Thoracic aorta (tissue), 2 donors: Measurements from ENCODE around the gene PDE7B. TPM values are rescaled to one million over a fixed set of nuclear protein-coding genes. Genes with fewer than 3 reads are reported as not detected.

Experiments
- ATAC-seq: fragments of 150-250 bp; one replicate; pipeline ENCODE4 v1.8.0; 2017; ENCODE audit warnings: low read depth; ENCODE audit not compliant: insufficient number of reproducible peaks, low FRiP score
- DNase-seq: peaks from one replicate; pipeline ENCODE4 v3.0.0-alpha.2; 2020; ENCODE audit warnings: low spot score
- H3K27ac ChIP-seq, 2 donors: fragments of 200-600 bp; sonication (generic); 1 replicate in 1 of 2; 2 replicates in 1 of 2; pipeline ENCODE4 v1.5.1; 2016; ENCODE audit warnings: mild to moderate bottlenecking in 2 of 2, moderate library complexity in 2 of 2
- H3K27me3 ChIP-seq: fragments of 200-600 bp; sonication (generic); replicated peaks from 2 replicates; pipeline ENCODE4 v1.6.0; 2016; ENCODE audit warnings: mild to moderate bottlenecking; ENCODE audit not compliant: insufficient read depth
- H3K36me3 ChIP-seq: fragments of 200-600 bp; sonication (generic); one replicate; pipeline ENCODE4 v1.5.1; 2016
- H3K4me1 ChIP-seq, 2 donors: fragments of 200-600 bp; sonication (generic); 1 replicate in 1 of 2; 2 replicates in 1 of 2; pipeline versions ENCODE4 v1.5.1 to v1.6.0; 2016; ENCODE audit warnings: low read depth in 2 of 2, mild to moderate bottlenecking in 1 of 2; ENCODE audit not compliant: control insufficient read depth in 1 of 2
- H3K4me3 ChIP-seq: fragments of 200-600 bp; sonication (generic); 2 replicates; pipeline ENCODE4 v1.5.1; 2016; ENCODE audit warnings: mild to moderate bottlenecking
- H3K9me3 ChIP-seq: fragments of 200-600 bp; sonication (generic); 2 replicates; pipeline ENCODE4 v1.5.1; 2016
- total RNA-seq, 2 donors: library from RNA; depleted of rRNA; stranded (reverse); fragments of >200 nt; gene quantifications; one replicate each; pipeline versions ENCODE4 v1.1.0 to v1.2.3, GENCODE V29; 2016
- TF ChIP-seq, protein P1 (sequence below): fragments of 200-600 bp; sonication (generic); IDR thresholded peaks from one replicate; pipeline ENCODE4 v1.5.1; 2019; ENCODE audit warnings: antibody characterized with exemption

PDE7B gene
- total RNA-seq, 2 donors from 2014 or later = 2.6 to 13.2 TPM

DNA sequence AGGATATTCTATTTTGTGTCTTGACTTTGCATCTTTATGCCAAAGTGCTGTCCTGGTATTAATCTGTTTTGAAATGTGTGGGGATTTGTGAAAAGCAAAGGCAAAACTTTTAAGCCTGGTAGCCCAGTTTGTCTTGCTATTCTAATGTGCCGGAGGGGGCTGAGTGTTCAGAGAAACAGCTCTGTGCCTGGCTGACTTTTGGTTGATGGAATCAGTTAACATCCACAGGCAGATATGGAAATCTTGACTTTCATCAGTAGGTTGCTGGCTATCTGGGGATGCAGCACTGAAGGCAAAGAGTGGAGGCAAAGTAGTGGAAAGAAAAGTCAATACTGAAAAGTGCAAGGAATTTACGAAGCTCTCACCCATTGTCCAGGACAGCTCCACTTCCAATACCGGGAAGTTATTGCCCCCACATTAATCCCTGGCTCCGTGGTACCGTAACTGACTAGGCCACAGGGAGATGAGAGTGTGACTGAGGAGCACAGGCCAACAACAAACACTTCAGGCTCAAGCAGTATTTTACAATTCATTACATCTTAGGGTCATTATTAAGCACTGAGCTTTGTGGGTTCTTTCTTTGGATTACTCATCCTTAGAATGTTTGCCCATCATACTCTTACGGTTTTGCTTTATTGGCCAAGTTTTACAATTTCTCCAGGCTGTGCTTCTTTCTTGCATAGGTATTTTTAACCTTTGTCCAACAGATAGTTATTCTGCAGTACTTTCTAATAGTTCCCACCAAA lies 234.0 kb downstream of the PDE7B start:
- no peak overlapping the region for H3K27ac ChIP-seq
- no peak for ATAC-seq
- H3K36me3 ChIP-seq = no peaks in the 10 kb centered on the region
- H3K9me3 ChIP-seq = no peaks in the 10 kb centered on the region
- DNase-seq = no peak
- H3K27me3 ChIP-seq = no peaks in the 10 kb centered on the region
- TF ChIP-seq, protein P1, sequence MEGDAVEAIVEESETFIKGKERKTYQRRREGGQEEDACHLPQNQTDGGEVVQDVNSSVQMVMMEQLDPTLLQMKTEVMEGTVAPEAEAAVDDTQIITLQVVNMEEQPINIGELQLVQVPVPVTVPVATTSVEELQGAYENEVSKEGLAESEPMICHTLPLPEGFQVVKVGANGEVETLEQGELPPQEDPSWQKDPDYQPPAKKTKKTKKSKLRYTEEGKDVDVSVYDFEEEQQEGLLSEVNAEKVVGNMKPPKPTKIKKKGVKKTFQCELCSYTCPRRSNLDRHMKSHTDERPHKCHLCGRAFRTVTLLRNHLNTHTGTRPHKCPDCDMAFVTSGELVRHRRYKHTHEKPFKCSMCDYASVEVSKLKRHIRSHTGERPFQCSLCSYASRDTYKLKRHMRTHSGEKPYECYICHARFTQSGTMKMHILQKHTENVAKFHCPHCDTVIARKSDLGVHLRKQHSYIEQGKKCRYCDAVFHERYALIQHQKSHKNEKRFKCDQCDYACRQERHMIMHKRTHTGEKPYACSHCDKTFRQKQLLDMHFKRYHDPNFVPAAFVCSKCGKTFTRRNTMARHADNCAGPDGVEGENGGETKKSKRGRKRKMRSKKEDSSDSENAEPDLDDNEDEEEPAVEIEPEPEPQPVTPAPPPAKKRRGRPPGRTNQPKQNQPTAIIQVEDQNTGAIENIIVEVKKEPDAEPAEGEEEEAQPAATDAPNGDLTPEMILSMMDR = no peak
- no peaks in the 10 kb centered on the region for H3K4me1 ChIP-seq
- no peak overlapping the region for H3K4me3 ChIP-seq

DNA sequence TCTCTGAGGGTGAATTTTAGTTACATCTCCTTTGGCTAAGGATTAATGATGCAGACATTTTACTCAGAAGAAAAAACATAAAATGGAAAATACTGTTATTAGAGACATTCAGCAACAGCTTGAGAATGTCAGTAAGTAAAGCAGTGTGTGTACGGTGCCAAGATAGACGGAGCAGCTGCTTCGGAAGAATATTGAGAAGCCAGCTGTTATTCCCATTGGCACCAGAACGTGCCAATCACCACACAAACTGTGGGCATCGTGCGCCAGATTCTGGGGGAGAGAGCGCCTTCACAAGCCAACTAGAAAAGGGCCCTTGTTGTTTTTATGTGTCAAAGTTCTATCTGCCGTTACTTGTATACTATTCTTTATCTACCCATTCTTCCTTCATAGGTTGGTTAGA lies 235.2 kb downstream of the PDE7B start:
- Histone ChIP-seq H3K27ac (no peak overlapping the region), H3K27me3 (no peaks in the 10 kb centered on the region), H3K4me1 (no peaks in the 10 kb centered on the region), H3K4me3 (peak overlapping the region; percentile 38), H3K9me3 (no peaks in the 10 kb centered on the region), H3K36me3 (no peaks in the 10 kb centered on the region)
- TF ChIP-seq, protein P1 = no peak
- no peak for DNase-seq
- no peak for ATAC-seq

DNA sequence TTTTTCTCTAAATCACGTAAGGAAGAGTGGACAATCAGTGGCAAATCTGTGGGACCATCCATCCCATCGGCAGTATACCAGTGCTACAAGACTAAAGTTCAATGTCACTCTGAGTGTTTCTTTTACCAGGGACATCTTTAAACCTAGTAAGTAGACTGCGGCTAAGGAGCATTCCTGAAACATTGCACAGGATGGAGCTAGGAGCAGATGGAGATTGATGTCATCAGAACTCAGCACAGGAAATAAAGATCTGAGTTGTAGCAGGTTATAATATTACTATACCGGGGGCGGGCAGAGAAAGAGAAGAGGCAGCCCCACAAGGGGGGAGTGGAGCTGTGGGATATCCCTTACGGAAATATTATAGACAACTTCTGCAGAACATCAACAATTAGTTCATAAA lies 236.5 kb downstream of the PDE7B start:
- TF ChIP-seq, protein P1 = no peak
- Histone ChIP-seq H3K36me3 (no peaks in the 10 kb centered on the region), H3K27me3 (no peaks in the 10 kb centered on the region), H3K27ac (no peak overlapping the region), H3K9me3 (no peaks in the 10 kb centered on the region), H3K4me3 (no peak overlapping the region), H3K4me1 (no peaks in the 10 kb centered on the region)
- no peak for ATAC-seq
- no peak for DNase-seq

DNA sequence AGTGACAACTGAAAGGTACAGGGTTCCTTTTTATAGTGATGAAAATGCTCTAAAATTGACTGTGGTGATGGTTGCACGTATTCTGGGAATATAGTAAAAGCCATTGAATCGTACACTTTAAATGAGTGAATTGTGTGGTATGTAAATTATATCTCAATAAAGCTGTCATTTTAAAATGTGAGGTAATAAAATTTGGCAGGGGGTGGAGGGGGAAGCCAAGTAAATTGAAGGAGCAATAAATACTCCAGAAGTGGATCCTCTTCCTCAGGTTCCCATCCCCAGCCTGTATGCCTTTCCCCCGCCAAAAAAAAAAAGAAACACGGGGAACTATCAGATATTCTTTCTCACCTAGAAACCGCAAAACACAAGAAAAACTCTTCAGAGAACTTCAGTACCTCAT lies 237.2 kb downstream of the PDE7B start:
- TF ChIP-seq, protein P1 = no peak
- H3K27ac ChIP-seq = no peak overlapping the region
- H3K4me1 ChIP-seq = no peaks in the 10 kb centered on the region
- H3K9me3 ChIP-seq = no peaks in the 10 kb centered on the region
- H3K27me3 ChIP-seq = no peaks in the 10 kb centered on the region
- H3K4me3 ChIP-seq = no peak overlapping the region
- H3K36me3 ChIP-seq = no peaks in the 10 kb centered on the region
- no peak for ATAC-seq
- no peak for DNase-seq

DNA sequence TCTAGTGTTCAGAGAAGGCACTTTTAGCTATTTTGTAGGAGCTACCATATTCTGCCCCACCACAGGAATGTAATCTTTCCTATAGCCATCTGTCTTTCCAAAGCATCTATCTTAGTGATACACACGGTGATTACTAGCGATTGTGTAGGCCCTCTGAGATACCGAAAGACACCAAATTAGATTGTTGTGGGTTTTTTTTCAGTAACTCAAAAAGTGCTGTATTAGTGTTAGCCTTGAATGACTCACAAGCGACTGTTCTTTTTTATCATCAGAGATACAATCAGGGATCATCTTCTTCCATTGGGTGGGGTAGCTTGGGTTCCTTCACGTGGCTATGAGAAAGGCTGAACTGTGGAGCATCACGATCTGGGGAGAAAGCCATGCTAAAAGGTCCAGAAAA lies 238.4 kb downstream of the PDE7B start:
- H3K27me3 ChIP-seq = no peaks in the 10 kb centered on the region
- no peak for ATAC-seq
- no peak overlapping the region for H3K4me3 ChIP-seq
- no peaks in the 10 kb centered on the region for H3K9me3 ChIP-seq
- TF ChIP-seq, protein P1 = no peak
- H3K36me3 ChIP-seq = no peaks in the 10 kb centered on the region
- no peaks in the 10 kb centered on the region for H3K4me1 ChIP-seq
- H3K27ac ChIP-seq = no peak overlapping the region
- no peak for DNase-seq
